ENCODE results near the gene GRIN2B. TPM values are rescaled to one million over a fixed set of nuclear protein-coding genes. Genes with fewer than 3 reads are reported as not detected.

Gene GRIN2B
- total RNA-seq: not detected
- 0.07 TPM for total RNA-seq (2013)

DNA sequence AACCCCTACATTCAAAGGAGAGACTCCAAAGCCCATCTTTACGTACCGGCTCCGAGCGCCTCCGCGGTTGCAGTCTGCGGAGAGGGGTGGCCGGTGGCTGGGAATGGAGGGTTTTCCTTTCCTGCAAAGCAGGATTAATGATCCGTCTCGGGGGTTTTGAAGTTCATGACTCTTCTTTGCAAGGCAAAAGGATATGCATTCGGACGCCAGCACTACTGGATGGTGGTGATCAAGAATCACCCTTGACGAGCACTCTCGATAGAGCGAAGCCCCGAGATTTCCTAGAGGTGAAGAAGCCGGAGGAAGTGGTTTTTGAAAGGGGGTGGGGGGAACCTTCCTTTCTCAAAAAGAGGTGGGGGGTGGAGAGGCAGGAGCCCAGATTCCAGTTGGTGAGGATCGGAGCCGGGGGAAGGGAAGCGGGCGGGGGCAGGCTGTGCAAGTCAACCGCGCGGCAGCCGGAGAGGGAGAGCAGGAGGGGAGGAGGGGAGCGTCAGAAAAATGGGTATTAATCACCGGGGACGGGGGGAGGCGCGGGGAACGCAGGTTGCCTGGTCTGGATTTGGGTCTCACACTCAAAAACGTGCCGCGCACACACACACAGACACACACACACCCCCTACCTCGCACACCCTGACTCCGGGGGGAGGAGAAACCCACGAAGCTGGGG, at the start of gene GRIN2B:
Gene GRIN2B (minus strand): TSS at position 307 of the 667 bp plus-strand sequence. CDS start 115,394 bp downstream, outside the sequence.
- peaks cover 10% of the 10 kb centered on the region for H3K36me3 Mint-ChIP-seq
- no peaks in the 10 kb centered on the region for H3K36me3 ChIP-seq (ENCODE audit: control insufficient read depth, insufficient read depth, low read length)
- H3K9me3 ChIP-seq (ENCODE audit: control insufficient read depth, insufficient read depth, low read length): peaks cover 3% of the 10 kb centered on the region
- H3K27ac ChIP-seq (ENCODE audit: low read length): no peak within 1 kb of the TSS
- H3K4me3 ChIP-seq (ENCODE audit: low read length): no peak within 1 kb of the TSS
- DNase-seq (no peak), ATAC-seq (no peak)
- H3K4me1 ChIP-seq (ENCODE audit: control insufficient read depth, insufficient read depth, low read length): peaks cover 5% of the 10 kb centered on the region
- H3K27ac Mint-ChIP-seq: no peak within 1 kb of the TSS
- H3K27me3 Mint-ChIP-seq (ENCODE audit: low read depth in 2 of 2): peaks cover 56 to 81% of the 10 kb centered on the region in 2 donors
- peaks cover 0 to 8% of the 10 kb centered on the region in 2 donors for H3K4me1 Mint-ChIP-seq
- WGBS (ENCODE audit: insufficient coverage): 3% methylated on average over 37 of the region's 37 CpGs
- H3K9me3 Mint-ChIP-seq: peaks cover 0 to 3% of the 10 kb centered on the region in 2 donors
- TF ChIP-seq, protein P1, sequence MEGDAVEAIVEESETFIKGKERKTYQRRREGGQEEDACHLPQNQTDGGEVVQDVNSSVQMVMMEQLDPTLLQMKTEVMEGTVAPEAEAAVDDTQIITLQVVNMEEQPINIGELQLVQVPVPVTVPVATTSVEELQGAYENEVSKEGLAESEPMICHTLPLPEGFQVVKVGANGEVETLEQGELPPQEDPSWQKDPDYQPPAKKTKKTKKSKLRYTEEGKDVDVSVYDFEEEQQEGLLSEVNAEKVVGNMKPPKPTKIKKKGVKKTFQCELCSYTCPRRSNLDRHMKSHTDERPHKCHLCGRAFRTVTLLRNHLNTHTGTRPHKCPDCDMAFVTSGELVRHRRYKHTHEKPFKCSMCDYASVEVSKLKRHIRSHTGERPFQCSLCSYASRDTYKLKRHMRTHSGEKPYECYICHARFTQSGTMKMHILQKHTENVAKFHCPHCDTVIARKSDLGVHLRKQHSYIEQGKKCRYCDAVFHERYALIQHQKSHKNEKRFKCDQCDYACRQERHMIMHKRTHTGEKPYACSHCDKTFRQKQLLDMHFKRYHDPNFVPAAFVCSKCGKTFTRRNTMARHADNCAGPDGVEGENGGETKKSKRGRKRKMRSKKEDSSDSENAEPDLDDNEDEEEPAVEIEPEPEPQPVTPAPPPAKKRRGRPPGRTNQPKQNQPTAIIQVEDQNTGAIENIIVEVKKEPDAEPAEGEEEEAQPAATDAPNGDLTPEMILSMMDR (IDR thresholded peaks at IDR 0.05): no peak
- intact Hi-C loops (cut with micrococcal nuclease): no loop called here
- H3K27me3 ChIP-seq (ENCODE audit: control insufficient read depth, insufficient read depth, low read length): peaks cover 7% of the 10 kb centered on the region
- H3K4me3 Mint-ChIP-seq: no peak within 1 kb of the TSS

DNA sequence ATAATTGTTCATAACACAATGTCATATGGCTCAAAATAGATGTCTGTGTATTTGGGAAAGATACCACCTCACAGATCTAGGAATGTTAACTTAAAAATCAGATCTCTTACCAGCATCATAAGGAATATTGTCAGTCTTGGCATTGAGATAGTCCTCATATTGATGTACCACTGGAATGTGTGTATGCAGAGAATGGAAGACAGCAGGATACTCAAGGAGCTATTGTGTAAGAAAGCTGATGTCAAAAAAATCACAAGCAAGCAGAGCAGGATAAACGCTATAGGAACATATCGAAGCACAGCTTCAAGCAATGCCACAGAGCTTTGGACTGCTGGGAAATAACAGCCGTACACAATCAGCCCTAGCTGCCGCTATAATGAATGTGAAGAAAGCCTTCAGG, 45.1 kb upstream of the GRIN2B start:
- no peaks in the 10 kb centered on the region for H3K36me3 ChIP-seq (ENCODE audit: control insufficient read depth, insufficient read depth, low read length)
- no peak overlapping the region for H3K4me3 ChIP-seq (ENCODE audit: low read length)
- no peaks in the 10 kb centered on the region for H3K27me3 ChIP-seq (ENCODE audit: control insufficient read depth, insufficient read depth, low read length)
- DNase-seq (no peak), ATAC-seq (no peak)
- TF ChIP-seq, protein P1 (IDR thresholded peaks at IDR 0.05): no peak
- H3K27ac Mint-ChIP-seq: no peak overlapping the region
- H3K27me3 Mint-ChIP-seq (ENCODE audit: low read depth in 2 of 2): peaks cover 5 to 7% of the 10 kb centered on the region in 2 donors
- no peaks in the 10 kb centered on the region for H3K4me1 ChIP-seq (ENCODE audit: control insufficient read depth, insufficient read depth, low read length)
- WGBS (ENCODE audit: insufficient coverage): 95% methylated on average over 4 of the region's 4 CpGs
- intact Hi-C loops (cut with micrococcal nuclease): no loop called here
- no peak overlapping the region for H3K4me3 Mint-ChIP-seq
- H3K36me3 Mint-ChIP-seq: no peaks in the 10 kb centered on the region
- peaks cover 0 to 3% of the 10 kb centered on the region in 2 donors for H3K9me3 Mint-ChIP-seq
- H3K4me1 Mint-ChIP-seq: no peaks in the 10 kb centered on the region
- H3K9me3 ChIP-seq (ENCODE audit: control insufficient read depth, insufficient read depth, low read length): no peaks in the 10 kb centered on the region
- H3K27ac ChIP-seq (ENCODE audit: low read length): no peak overlapping the region

DNA sequence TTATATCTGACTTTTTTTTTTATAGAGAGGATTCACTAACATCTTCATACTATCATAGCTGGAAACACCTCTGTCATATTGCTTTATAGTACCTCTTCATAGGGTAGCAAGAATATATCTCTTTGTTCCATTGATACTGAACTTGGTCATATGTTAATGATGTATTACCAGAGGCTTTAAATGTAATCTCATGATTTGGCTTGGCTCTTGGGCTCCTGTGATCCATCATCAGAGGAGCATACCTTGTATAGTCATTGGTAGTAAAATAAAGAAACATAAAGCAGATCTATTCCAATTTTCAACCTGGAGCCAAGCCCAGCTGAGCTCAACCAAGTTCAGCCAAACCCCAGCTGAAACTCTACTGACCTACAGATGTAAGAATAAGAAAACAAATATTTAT, 43.2 kb upstream of the GRIN2B start:
- Histone ChIP-seq H3K27me3 (ENCODE audit: control insufficient read depth, insufficient read depth, low read length) (no peaks in the 10 kb centered on the region), H3K9me3 (ENCODE audit: control insufficient read depth, insufficient read depth, low read length) (no peaks in the 10 kb centered on the region), H3K4me3 (ENCODE audit: low read length) (no peak overlapping the region), H3K36me3 (ENCODE audit: control insufficient read depth, insufficient read depth, low read length) (no peaks in the 10 kb centered on the region), H3K27ac (ENCODE audit: low read length) (no peak overlapping the region), H3K4me1 (ENCODE audit: control insufficient read depth, insufficient read depth, low read length) (no peaks in the 10 kb centered on the region)
- no peak for ATAC-seq
- peaks cover 5 to 7% of the 10 kb centered on the region in 2 donors for H3K27me3 Mint-ChIP-seq (ENCODE audit: low read depth in 2 of 2)
- peaks cover 2 to 3% of the 10 kb centered on the region in 2 donors for H3K9me3 Mint-ChIP-seq
- TF ChIP-seq, protein P1 (IDR thresholded peaks at IDR 0.05): no peak
- intact Hi-C loops (cut with micrococcal nuclease): no loop called here
- no peak overlapping the region for H3K4me3 Mint-ChIP-seq
- no peak for DNase-seq
- no peaks in the 10 kb centered on the region for H3K36me3 Mint-ChIP-seq
- H3K27ac Mint-ChIP-seq: no peak overlapping the region
- no peaks in the 10 kb centered on the region for H3K4me1 Mint-ChIP-seq

DNA sequence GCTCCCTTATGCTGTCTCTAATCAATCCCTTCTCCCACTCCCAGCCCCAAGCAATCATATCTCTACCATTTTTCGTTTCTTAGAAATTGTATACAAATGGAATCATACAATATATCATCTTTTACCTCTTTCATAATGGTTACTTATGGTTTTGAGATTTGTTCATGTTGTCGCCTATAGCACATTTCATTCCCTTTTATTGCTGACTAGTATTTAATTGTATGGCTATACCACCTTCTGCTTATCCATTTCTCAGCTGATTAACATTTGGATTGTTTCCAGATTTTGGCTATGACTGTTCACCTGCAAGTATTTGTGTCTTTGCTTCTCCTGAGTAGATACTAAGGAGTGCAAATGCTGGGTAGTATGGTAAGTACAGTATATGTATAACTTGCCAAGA, 36.7 kb upstream of the GRIN2B start:
- Mint-ChIP-seq H3K36me3 (no peaks in the 10 kb centered on the region), H3K27ac (no peak overlapping the region), H3K4me1 (no peaks in the 10 kb centered on the region), H3K27me3 (ENCODE audit: low read depth in 2 of 2) (no peaks in the 10 kb centered on the region), H3K4me3 (no peak overlapping the region), H3K9me3 (peaks cover 0 to 2% of the 10 kb centered on the region in 2 donors)
- H3K4me3 ChIP-seq (ENCODE audit: low read length): no peak overlapping the region
- H3K4me1 ChIP-seq (ENCODE audit: control insufficient read depth, insufficient read depth, low read length): no peaks in the 10 kb centered on the region
- intact Hi-C loops (cut with micrococcal nuclease): no loop called here
- no peak for ATAC-seq
- no peaks in the 10 kb centered on the region for H3K36me3 ChIP-seq (ENCODE audit: control insufficient read depth, insufficient read depth, low read length)
- no peak for DNase-seq
- 57% methylated on average over 1 of the region's 2 CpGs for WGBS (ENCODE audit: insufficient coverage)
- H3K27ac ChIP-seq (ENCODE audit: low read length): no peak overlapping the region
- H3K9me3 ChIP-seq (ENCODE audit: control insufficient read depth, insufficient read depth, low read length): no peaks in the 10 kb centered on the region
- TF ChIP-seq, protein P1 (IDR thresholded peaks at IDR 0.05): no peak
- no peaks in the 10 kb centered on the region for H3K27me3 ChIP-seq (ENCODE audit: control insufficient read depth, insufficient read depth, low read length)

Data from natural killer cell (primary cell).